GM12878 (cell line): ENCODE data around the gene TBL3.

Experiments used
- E4F1 ChIP-seq: fragments of 450-650 bp; IDR thresholded peaks from 2 replicates; pipeline ENCODE4 v1.6.1; 2018; ENCODE audit warnings: borderline replicate concordance, mild to moderate bottlenecking; ENCODE audit not compliant: partially characterized antibody
- EZH2 ChIP-seq: IDR thresholded peaks from 2 replicates; pipeline ENCODE4 v1.6.1; 2012; ENCODE audit warnings: low read depth, mild to moderate bottlenecking, control low read depth, inconsistent platforms, low read length, borderline replicate concordance; ENCODE audit not compliant: control insufficient read depth
- POLR2A ChIP-seq: IDR thresholded peaks from 2 replicates; pipeline ENCODE4 v1.6.1; 2011; ENCODE audit warnings: low read depth, mild to moderate bottlenecking, low read length
- USF2 ChIP-seq: IDR thresholded peaks from 2 replicates; pipeline ENCODE4 v1.6.1; 2011; ENCODE audit warnings: low read depth, low read length, improper control_type of control experiment, borderline replicate concordance
- TF ChIP-seq, protein P1 (sequence below), 3 experiments: IDR thresholded peaks in 2 of 3; conservative IDR thresholded peaks in 1 of 3; 2 replicates each; pipeline ENCODE4 v1.5.1; 2011; ENCODE audit warnings: low read depth in 3 of 3, low read length in 3 of 3, mild to moderate bottlenecking in 3 of 3, control low read depth in 2 of 3, moderate library complexity in 2 of 3, inconsistent platforms in 1 of 3, mixed read lengths in 1 of 3; ENCODE audit not compliant: control insufficient read depth in 2 of 3, insufficient read depth in 1 of 3; ENCODE audit errors: extremely low read depth in 1 of 3
- TF ChIP-seq, protein P2 (sequence below): IDR thresholded peaks from 2 replicates; pipeline ENCODE4 v1.6.1; 2012; ENCODE audit warnings: low read length, inconsistent platforms

DNA sequence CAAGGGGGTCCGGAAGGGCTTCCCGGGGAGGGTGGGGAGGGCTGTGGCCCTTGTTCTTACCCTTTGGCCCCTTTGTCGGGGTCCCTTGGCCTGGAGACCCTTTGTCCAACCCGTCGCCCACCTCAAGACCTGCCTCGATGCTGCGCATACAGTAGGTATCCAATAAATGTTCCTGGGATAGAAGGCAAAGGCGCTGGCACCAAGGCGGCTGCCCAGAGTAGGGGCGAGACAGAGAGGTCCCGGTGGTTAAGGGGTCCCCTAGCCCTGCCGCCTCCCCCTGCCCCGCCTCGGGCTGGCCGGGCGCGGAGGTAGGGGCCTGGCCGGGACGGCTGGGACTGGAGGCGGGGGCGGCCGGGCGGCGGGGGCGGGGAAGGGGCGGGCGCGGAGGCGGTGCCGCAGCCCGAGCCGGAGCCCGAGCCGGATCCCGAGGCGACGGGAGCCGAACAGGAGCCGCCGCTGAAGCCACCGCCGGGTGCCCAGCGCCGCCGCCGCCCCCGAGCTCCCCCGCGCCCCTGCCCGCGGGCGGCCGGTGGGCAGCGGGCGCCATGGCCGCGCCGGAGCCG lies 54.7 kb downstream of the TBL3 start, which contains the start of gene NHERF2:
- TF ChIP-seq POLR2A (no peak), EZH2 (no peak), E4F1 (no peak), USF2 (no peak)
- TF ChIP-seq, protein P1, sequence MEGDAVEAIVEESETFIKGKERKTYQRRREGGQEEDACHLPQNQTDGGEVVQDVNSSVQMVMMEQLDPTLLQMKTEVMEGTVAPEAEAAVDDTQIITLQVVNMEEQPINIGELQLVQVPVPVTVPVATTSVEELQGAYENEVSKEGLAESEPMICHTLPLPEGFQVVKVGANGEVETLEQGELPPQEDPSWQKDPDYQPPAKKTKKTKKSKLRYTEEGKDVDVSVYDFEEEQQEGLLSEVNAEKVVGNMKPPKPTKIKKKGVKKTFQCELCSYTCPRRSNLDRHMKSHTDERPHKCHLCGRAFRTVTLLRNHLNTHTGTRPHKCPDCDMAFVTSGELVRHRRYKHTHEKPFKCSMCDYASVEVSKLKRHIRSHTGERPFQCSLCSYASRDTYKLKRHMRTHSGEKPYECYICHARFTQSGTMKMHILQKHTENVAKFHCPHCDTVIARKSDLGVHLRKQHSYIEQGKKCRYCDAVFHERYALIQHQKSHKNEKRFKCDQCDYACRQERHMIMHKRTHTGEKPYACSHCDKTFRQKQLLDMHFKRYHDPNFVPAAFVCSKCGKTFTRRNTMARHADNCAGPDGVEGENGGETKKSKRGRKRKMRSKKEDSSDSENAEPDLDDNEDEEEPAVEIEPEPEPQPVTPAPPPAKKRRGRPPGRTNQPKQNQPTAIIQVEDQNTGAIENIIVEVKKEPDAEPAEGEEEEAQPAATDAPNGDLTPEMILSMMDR (IDR thresholded peaks at IDR 0.05 in 2 of 3, conservative IDR thresholded peaks at IDR 0.05 in 1 of 3; ENCODE audit: control insufficient read depth in 2 of 3, extremely low read depth in 1 of 3, insufficient read depth in 1 of 3, low read depth in 3 of 3, low read length in 3 of 3), result no peak
- TF ChIP-seq, protein P2, sequence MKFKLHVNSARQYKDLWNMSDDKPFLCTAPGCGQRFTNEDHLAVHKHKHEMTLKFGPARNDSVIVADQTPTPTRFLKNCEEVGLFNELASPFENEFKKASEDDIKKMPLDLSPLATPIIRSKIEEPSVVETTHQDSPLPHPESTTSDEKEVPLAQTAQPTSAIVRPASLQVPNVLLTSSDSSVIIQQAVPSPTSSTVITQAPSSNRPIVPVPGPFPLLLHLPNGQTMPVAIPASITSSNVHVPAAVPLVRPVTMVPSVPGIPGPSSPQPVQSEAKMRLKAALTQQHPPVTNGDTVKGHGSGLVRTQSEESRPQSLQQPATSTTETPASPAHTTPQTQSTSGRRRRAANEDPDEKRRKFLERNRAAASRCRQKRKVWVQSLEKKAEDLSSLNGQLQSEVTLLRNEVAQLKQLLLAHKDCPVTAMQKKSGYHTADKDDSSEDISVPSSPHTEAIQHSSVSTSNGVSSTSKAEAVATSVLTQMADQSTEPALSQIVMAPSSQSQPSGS, result no peak
